HCT116 (cell line): ENCODE measurements around the gene CTTNBP2. TPM values are rescaled to one million over a fixed set of nuclear protein-coding genes. Genes with fewer than 3 reads are reported as not detected.

ENCODE experiments used
- ATAC-seq: fragments of 200-7000 bp; cut with Tn5 transposase; 2 replicates; pipeline ENCODE4 v1.9.1; 2020; ENCODE audit warnings: mild to moderate bottlenecking, moderate library complexity
- BruUV-seq: library from RNA; stranded (reverse); fragments of 400-500 nt; replicated peaks from 2 replicates; lab custom pipeline; 2021; lab: Mats Ljungman, UMichigan
- CTCF ChIA-PET: fragments of 300-600 bp; sonication (Branson Sonifier 250); formaldehyde crosslinking; loops from one replicate; lab custom pipeline; 2021; ENCODE audit warnings: antibody characterized with exemption; lab: Charles Lee
- POLR2A ChIA-PET: fragments of 300-600, 350-600 bp; sonication (Branson Sonifier 250); formaldehyde crosslinking; loops from one replicate; lab custom pipeline; 2021; ENCODE audit warnings: antibody characterized with exemption; lab: Charles Lee
- RAD21 ChIA-PET, 2 experiments: fragments of 300-600 bp; sonication (Branson Sonifier 250); formaldehyde crosslinking; loops; one replicate each; lab custom pipeline; 2023; ENCODE audit warnings: low total read pairs in 2 of 2; ENCODE audit not compliant: uncharacterized antibody in 2 of 2, unreplicated experiment in 2 of 2, low non-redundant PET in 1 of 2; lab: Charles Lee
- DNase-seq: peaks from one replicate; pipeline ENCODE4 v3.0.0-alpha.2; 2010; ENCODE audit warnings: low read depth, low spot score
- H2AFZ ChIP-seq: fragments of 200-600 bp; shearing (Covaris generic), sonication (generic); 2 replicates; pipeline ENCODE4 v1.6.1; 2017; ENCODE audit warnings: low read depth, mixed run types, mixed read lengths, antibody characterized with exemption, low read length; ENCODE audit not compliant: poor library complexity, severe bottlenecking
- H3K27ac ChIP-seq: 2 replicates; pipeline ENCODE4 v1.5.1; 2012; ENCODE audit warnings: low read depth, low read length
- H3K27me3 ChIP-seq: fragments of 200-600 bp; sonication (generic); 2 replicates; pipeline ENCODE4 v1.6.1; 2016; ENCODE audit warnings: mixed run types, low read length, mixed read lengths; ENCODE audit not compliant: insufficient read depth
- H3K36me3 ChIP-seq, 2 experiments: fragments of 200-500 bp in 1 of 2; fragments of 200-600 bp in 1 of 2; sonication (Bioruptor generic) in 1 of 2; sonication (generic) in 1 of 2; 2 replicates each; pipeline versions ENCODE4 v1.5.1 to v1.6.1; 2014 to 2016; ENCODE audit warnings: low read length in 2 of 2, inconsistent platforms in 1 of 2, mixed read lengths in 1 of 2, mixed run types in 1 of 2; ENCODE audit not compliant: insufficient read depth in 2 of 2, control insufficient read depth in 1 of 2
- H3K4me1 ChIP-seq, 2 experiments: fragments of 200-600 bp in 1 of 2; sonication (generic) in 1 of 2; 2 replicates each; pipeline versions ENCODE4 v1.5.1 to v1.6.1; 2012 to 2017; ENCODE audit warnings: low read length in 2 of 2, inconsistent platforms in 1 of 2, mild to moderate bottlenecking in 1 of 2, mixed read lengths in 1 of 2, mixed run types in 1 of 2, moderate library complexity in 1 of 2; ENCODE audit not compliant: insufficient read depth in 2 of 2, control insufficient read depth in 1 of 2
- H3K4me2 ChIP-seq: fragments of 200-600 bp; sonication (generic); 2 replicates; pipeline ENCODE4 v1.6.1; 2017; ENCODE audit warnings: mixed run types, low read length, mixed read lengths
- H3K4me3 ChIP-seq, 2 experiments: fragments of 200-600 bp in 1 of 2; sonication (generic) in 1 of 2; replicated peaks in 1 of 2; 2 replicates each; pipeline ENCODE4 v1.5.1; 2011 to 2016; ENCODE audit warnings: low read length in 2 of 2, control low read depth in 1 of 2, low read depth in 1 of 2, mild to moderate bottlenecking in 1 of 2, mixed read lengths in 1 of 2, mixed run types in 1 of 2
- H3K79me2 ChIP-seq: fragments of 200-600 bp; sonication (generic); 2 replicates; pipeline ENCODE4 v1.6.1; 2017; ENCODE audit warnings: mild to moderate bottlenecking, mixed run types, low read length, moderate library complexity, mixed read lengths; ENCODE audit not compliant: insufficient read depth
- H3K9ac ChIP-seq: fragments of 200-600 bp; sonication (generic); 2 replicates; pipeline ENCODE4 v1.6.1; 2016; ENCODE audit warnings: low read length, mixed read lengths
- H3K9me2 ChIP-seq: fragments of 200-600 bp; sonication (generic), shearing (Covaris generic); 2 replicates; pipeline ENCODE4 v1.6.1; 2017; ENCODE audit warnings: mixed run types, mild to moderate bottlenecking, moderate library complexity; ENCODE audit not compliant: insufficient read depth
- H3K9me3 ChIP-seq, 2 experiments: fragments of 200-500 bp in 1 of 2; fragments of 200-600 bp in 1 of 2; sonication (Bioruptor generic) in 1 of 2; sonication (generic) in 1 of 2; 2 replicates each; pipeline ENCODE4 v1.6.1; 2014 to 2017; ENCODE audit warnings: low read length in 2 of 2, mixed read lengths in 2 of 2, inconsistent platforms in 1 of 2, low read depth in 1 of 2, mild to moderate bottlenecking in 1 of 2, mixed run types in 1 of 2, moderate library complexity in 1 of 2; ENCODE audit not compliant: control insufficient read depth in 1 of 2, insufficient read depth in 1 of 2
- H4K20me1 ChIP-seq: fragments of 200-600 bp; sonication (generic), shearing (Covaris generic); 2 replicates; pipeline ENCODE4 v1.6.1; 2017; ENCODE audit warnings: mixed run types, mild to moderate bottlenecking, moderate library complexity; ENCODE audit not compliant: insufficient read depth
- ATF3 ChIP-seq: IDR thresholded peaks from 2 replicates; pipeline ENCODE4 v1.6.1; 2012
- CBX3 ChIP-seq: IDR thresholded peaks from 2 replicates; pipeline ENCODE4 v1.6.1; 2012; ENCODE audit warnings: low read depth
- CEBPB ChIP-seq: IDR thresholded peaks from 2 replicates; pipeline ENCODE4 v1.6.1; 2012; ENCODE audit warnings: low read depth
- CTCF ChIP-seq, 3 experiments: fragments of 200-600 bp in 1 of 3; sonication (generic) in 1 of 3; IDR thresholded peaks in 2 of 3; conservative IDR thresholded peaks in 1 of 3; 2 replicates each; pipeline ENCODE4 v1.5.1; 2012 to 2017; ENCODE audit warnings: low read depth in 2 of 3, low read length in 2 of 3, antibody characterized with exemption in 1 of 3, borderline replicate concordance in 1 of 3, control low read depth in 1 of 3, mild to moderate bottlenecking in 1 of 3, mixed read lengths in 1 of 3, mixed run types in 1 of 3, moderate library complexity in 1 of 3; ENCODE audit not compliant: insufficient read depth in 1 of 3
- EGR1 ChIP-seq: IDR thresholded peaks from 2 replicates; pipeline ENCODE4 v1.6.1; 2012; ENCODE audit warnings: low read depth
- EZH2phosphoT487 ChIP-seq: fragments of 200-600 bp; IDR thresholded peaks from 2 replicates; pipeline ENCODE4 v1.6.1; 2018; ENCODE audit warnings: antibody characterized with exemption, borderline replicate concordance
- JUND ChIP-seq: IDR thresholded peaks from 2 replicates; pipeline ENCODE4 v1.6.1; 2012
- POLR2A ChIP-seq: IDR thresholded peaks from 2 replicates; pipeline ENCODE4 v1.7.0; 2011; ENCODE audit warnings: borderline replicate concordance; ENCODE audit not compliant: insufficient read depth, insufficient read length; ENCODE audit errors: extremely low read depth
- POLR2AphosphoS5 ChIP-seq: IDR thresholded peaks from 2 replicates; pipeline ENCODE4 v1.6.1; 2011; ENCODE audit warnings: mild to moderate bottlenecking, low read depth, low read length, moderate library complexity
- RAD21 ChIP-seq: IDR thresholded peaks from 2 replicates; pipeline ENCODE4 v1.6.1; 2012; ENCODE audit warnings: low read depth, mild to moderate bottlenecking
- REST ChIP-seq: IDR thresholded peaks from 2 replicates; pipeline ENCODE4 v1.6.1; 2012; ENCODE audit warnings: low read depth
- SIN3A ChIP-seq: IDR thresholded peaks from 2 replicates; pipeline ENCODE4 v1.6.1; 2012; ENCODE audit warnings: low read depth
- YY1 ChIP-seq: IDR thresholded peaks from 2 replicates; pipeline ENCODE4 v1.6.1; 2011; ENCODE audit warnings: low read length, low read depth, moderate library complexity, mild to moderate bottlenecking; ENCODE audit not compliant: insufficient replicate concordance; ENCODE audit errors: extremely low read depth
- ZFX ChIP-seq: fragments of 450-650 bp; IDR thresholded peaks from 2 replicates; pipeline ENCODE4 v1.6.1; 2017
- ZNF274 ChIP-seq: fragments of 200-500 bp; sonication (Bioruptor generic); IDR thresholded peaks from 2 replicates; pipeline ENCODE4 v1.6.1; 2014; ENCODE audit warnings: mild to moderate bottlenecking, low read depth, low read length, inconsistent platforms
- intact Hi-C: fragments of 100-400 bp; cut with micrococcal nuclease; formaldehyde crosslinking; loops from 2 replicates; pipeline ENCODE4 v1.10.0; 2022
- total RNA-seq: library from RNA; stranded (reverse); gene quantifications from one replicate; pipeline ENCODE4 v1.2.1, GENCODE V29; 2021; ENCODE audit not compliant: unreplicated experiment

The CTTNBP2 gene
- total RNA-seq, 1 experiment from 2014 or later: 5.4 TPM

GRCh38 chr7:117685795-117686194 lies 187.4 kb downstream of the CTTNBP2 start:
- Histone ChIP-seq H3K9ac (no peak overlapping the region), H3K79me2 (no peaks in the 10 kb centered on the region), H3K4me1 (no peaks in the 10 kb centered on the region), H3K36me3 (no peaks in the 10 kb centered on the region), H2AFZ (no peak overlapping the region), H3K4me2 (no peak overlapping the region), H3K9me3 (no peaks in the 10 kb centered on the region), H3K27ac (no peak overlapping the region), H3K9me2 (no peaks in the 10 kb centered on the region), H3K27me3 (no peaks in the 10 kb centered on the region), H4K20me1 (no peaks in the 10 kb centered on the region), H3K4me3 (no peak overlapping the region)
- ATAC-seq (no peak), DNase-seq (no peak)
- POLR2A ChIA-PET: no interaction called here
- BruUV-seq: no TSS peak
- TF ChIP-seq JUND (no peak), CTCF (IDR thresholded peaks at IDR 0.05 in 2 of 3, conservative IDR thresholded peaks at IDR 0.05 in 1 of 3; ENCODE audit: borderline replicate concordance in 1 of 3, insufficient read depth in 1 of 3, low read depth in 2 of 3, low read length in 2 of 3) (no peak), CBX3 (no peak), REST (no peak), ZFX (no peak), POLR2A (no peak), POLR2AphosphoS5 (no peak), ATF3 (no peak), RAD21 (no peak), YY1 (no peak), EZH2phosphoT487 (no peak), EGR1 (no peak), SIN3A (no peak), CEBPB (no peak), ZNF274 (no peak)
- RAD21 ChIA-PET: no interaction called here
- CTCF ChIA-PET: interaction anchor here (1.5 kb wide), 1 partner anchor 11 kb away, joined by 3 read pairs; no protein-coding TSS in a partner anchor
- intact Hi-C loops: no loop called here
